ENCODE results near the gene TMEM212.
"Not testable (repeated sequence)": the region's sequence is repeated elsewhere in the genome, so short reads cannot be mapped to it uniquely, and the experiment has no call there.

The TMEM212 gene

DNA sequence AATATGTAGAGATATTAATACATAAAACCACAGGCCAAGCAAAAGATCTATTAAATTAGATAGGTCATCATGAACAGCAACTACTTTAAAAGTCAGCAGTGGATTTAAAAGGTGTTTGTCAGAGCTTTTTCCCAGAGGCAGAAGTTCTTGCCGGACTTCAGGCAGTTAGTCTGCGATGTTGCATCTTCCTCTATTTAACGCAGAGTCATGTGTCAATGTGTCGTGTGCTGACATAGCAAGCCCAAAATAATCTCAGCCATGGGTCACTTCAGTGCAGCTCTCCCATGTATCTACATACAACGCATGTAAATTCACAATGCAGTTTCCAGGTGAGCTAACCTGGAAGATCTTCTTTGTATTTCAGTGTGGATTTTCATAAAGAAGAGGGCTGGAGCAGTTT lies 8.0 kb upstream of the TMEM212 start:
- no peak for DNase-seq

DNA sequence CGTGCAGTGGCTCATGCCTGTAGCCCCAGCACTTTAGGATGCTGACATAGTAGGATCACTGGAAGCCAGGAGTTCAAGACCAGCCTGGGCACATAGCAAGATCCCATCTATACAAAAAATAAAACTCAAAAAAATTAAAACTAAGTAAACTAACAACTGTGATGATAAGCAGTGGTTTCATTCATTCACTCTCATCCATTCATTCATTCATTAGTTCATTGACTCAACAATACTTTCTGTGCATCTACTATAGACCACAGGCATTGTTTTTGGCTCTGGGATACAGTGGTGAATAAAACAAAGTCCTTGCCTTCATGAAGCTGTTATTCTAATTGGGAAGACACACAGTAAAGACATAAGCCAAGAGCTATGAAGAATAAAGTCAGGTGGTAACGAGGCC lies 7.5 kb upstream of the TMEM212 start:
- DNase-seq = no peak

DNA sequence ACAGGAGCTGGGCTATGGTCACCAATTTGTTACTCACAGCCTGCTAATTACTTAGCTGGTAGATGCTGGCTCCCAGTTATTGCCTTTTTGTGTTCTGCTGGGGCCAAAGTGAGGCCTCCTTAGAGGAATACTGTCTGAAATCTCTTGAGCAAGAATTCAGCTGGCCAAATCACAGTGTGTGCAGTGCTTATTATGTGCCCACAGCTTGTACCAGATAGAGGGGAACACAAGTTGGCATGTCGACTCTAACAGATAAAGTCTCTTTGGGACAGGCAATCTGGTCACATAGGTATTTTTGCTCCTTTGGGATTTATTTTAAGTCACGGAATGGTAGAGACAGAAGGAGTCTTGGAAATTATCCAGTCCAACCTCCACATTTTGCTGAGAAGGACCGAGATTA lies 6.3 kb upstream of the TMEM212 start:
- DNase-seq = no peak

DNA sequence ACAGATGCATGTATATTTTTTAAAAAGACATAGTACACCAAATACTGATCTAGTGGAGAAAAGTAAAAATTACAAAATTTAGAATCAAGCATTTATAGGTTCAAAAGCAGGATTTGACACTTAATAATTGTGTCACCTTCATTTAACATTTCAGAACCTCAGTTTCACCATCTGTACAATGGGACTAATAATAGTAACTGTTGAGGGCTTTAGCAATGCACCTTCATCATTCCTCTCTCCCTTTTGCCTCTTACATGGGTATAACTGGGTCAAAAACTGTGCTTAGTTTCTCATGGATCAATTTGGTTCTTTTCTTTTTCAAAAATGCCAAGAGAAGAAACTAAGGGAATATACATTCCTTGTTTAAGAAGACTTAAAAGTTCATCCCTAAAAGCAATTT lies 5.5 kb upstream of the TMEM212 start:
- DNase-seq = no peak

DNA sequence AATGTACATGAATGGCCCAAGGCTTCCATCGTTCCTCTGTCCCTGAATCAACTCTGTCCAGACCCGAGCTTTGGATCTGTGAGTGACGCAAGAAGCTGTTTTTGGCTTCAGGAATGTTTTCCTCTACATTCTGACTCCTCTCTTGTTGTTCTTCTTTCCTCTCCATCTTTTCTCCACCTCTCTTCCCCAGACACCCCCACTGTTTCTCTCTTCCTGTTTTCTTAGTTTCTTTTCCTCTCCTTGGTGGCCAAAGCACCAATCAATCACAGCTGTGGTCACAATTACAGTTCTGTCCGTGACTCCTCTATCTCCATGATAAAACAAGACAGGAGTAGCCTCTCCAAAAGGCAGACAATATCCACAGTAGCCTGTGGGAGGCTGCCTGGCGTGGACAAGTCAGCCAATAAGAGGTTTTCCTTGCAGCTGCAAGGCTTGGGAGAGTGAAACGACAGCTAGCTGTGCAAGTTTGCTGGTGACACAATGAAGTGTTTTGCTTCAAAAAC lies 4.9 kb upstream of the TMEM212 start:
- no peak for DNase-seq

DNA sequence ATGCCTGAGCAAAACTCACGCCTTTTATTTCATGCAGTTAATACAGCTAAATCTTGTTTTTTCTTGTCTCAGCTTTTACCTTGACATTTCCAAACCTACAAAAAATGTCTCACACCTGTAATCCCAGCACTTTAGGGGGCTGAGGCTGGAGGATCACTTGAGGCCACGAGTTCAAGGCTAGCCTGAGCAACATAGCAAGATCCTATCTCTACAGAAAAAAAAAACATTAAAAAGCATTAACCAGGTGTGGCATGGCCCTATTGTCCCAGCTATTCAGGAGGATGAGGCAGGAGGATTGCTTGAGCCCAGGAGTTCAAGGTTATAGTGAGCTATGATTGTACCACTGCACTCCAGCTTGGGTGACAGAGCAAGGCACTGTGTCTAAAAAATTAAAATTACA lies 3.9 kb upstream of the TMEM212 start:
- DNase-seq = no peak

DNA sequence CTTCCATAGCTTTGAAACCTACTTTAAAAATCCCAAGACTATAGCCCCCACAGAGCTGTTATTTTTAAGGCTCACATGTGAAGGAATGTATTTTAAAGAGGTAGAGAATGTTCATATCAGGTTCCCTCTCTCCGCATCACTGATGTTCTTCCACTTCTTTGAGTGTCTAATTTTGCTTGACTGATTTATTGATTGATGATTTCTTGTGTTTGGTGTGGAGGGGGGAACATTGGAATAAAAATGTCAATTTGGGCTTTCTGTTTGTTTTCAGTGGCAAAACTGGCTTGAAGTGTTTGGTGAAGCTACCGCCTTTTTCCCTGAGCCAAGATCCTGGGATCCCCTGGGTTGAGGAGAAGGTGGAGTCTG lies 2.7 kb upstream of the TMEM212 start:
- DNase-seq = no peak

DNA sequence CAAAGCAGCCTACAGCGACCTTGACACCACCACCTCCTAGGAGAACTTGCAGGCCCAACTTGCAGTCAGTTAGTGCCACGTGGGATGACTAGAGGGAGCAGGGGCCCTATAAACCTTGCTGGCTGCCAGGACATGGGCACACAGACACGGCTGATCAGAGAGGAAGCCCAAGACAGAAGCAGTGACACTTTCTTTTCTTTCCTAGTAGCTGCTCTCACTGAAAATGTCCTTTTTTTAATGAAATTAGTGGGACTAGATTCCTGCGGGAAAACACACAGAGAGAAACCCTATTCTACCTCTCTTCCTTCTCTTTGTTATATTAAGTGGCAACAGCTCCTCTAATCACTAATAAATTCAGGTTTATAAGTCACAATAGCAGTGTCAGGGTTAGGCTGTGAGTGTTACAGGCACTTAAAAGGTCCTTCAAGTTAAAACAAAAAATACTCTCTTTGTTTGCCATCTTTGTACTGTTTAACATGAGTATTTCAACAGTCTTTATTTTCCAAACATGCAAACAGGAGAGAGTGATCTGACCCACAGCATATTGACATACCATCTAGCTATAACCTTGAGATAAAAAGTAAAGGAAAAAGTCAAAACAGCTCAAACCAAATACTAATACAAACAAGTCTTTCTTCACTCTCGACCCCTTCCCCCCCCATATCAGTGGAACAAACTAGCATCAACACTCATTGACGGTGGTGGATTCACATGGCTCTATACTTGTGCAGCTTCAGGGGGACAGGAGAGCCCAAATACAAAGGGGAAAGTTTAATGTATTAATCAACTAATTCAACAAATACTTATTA lies 2.1 kb upstream of the TMEM212 start:
- no peak for DNase-seq

DNA sequence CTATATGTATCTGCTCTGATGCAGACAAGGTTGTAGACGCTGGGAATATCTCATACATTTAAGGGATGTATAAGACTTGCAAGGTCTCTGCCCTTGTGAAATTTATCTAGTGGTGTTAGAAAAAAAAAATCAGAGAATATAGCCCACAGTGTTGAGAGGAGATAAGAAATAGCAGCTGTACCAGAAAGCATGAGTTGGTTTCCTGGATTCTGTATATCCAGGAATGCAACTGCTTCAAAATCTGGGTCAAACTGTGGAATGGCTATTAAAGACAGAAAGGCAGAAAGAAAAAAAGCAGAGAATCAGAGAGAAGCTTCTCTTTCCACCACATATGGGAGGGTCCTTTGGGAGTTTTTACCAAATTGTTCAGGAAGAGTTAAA lies 1.5 kb upstream of the TMEM212 start:
- no peak for DNase-seq

DNA sequence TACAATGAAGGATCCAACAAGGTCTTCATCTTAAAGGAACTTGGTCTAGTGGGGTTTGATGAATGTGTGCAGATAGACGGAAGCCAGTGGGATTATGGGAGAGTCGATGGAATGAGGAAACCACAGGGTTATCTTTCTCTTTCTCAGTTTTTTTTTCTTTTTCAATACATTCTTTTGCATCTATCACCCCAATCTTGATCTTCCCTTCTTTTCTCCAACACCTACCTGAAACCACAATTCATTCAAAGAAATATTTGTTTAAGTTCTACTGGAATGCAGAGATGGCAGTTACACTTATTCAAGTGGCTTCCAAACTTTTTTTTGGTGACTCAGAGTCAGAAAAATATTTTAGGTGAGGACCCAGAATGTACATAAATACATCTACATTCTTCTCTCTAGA lies 1.7 kb downstream of the TMEM212 start:
- DNase-seq = no peak

DNA sequence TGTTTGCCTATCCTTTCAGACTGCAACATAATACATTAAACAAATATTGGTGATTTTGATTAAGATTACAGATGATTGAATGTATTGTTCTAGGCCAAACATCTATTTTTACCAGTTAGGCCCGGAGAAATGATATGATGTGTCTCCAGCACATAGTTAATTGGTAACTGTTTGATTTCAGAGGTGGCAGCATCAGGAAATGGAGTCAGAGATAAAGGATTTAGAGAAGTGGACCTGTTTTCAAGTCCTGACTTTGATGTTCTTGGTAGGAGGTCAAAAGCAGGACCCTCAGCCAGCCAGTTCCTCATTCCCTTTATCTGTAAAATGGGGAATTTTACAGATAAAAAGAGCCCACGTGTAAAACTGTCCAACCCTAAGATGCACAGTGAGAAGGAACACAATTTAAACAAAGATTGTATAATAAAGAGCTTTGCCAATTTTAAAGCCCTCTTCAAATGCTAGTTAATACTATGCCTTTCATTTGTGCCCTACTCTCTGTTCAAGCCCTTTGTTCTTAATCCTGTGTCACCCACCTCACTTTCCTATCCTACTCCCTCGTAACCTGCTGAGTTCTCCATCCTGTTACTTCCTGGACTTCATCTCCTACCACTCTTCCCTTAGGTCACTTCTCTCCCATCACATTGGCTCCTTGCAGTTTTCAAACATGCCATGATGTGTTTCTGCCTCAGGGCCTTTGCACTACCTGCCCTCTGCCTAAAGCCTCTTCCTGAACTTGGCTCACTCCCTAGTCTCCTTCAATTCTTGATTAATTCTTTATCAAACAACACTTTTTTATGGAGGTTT lies 2.5 kb downstream of the TMEM212 start:
- DNase-seq = no peak

DNA sequence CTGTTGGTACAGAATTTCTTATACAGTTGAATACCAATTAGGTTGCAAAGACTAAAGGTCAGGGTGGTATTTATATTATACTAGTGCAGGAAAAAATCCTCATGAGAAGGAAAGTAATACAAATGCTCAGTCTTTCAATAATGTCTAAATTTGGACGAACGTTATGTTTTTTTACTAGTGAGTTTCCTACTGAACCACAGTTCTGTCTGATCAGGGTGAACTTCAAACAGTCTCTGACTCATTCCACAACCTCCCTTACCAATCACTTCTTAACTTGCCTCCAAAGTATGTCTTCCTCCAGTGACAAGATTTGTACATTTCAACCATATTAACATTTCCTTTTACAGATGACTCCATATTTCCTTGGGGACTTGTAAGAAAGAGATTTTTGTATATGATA lies 3.4 kb downstream of the TMEM212 start:
- DNase-seq = no peak

DNA sequence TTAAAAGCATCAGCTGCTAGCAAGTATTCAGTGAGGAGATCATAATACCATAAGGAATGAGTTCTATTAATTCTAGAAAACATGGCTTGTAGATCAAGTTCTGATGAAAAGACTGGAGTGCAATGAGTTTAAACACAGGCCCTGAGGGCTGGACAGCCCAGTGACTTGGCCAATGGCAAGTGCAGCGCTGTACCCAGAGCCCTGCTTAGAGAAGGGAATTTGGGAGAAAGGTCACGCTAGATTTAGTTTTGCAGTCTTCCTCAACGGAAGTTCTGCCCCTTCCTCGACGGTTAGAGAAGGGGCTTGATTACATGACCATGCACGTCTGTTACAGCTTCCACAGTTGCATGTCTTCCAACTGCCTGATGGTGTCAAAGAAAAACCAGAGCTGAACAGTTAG lies 4.0 kb downstream of the TMEM212 start:
- DNase-seq = no peak

DNA sequence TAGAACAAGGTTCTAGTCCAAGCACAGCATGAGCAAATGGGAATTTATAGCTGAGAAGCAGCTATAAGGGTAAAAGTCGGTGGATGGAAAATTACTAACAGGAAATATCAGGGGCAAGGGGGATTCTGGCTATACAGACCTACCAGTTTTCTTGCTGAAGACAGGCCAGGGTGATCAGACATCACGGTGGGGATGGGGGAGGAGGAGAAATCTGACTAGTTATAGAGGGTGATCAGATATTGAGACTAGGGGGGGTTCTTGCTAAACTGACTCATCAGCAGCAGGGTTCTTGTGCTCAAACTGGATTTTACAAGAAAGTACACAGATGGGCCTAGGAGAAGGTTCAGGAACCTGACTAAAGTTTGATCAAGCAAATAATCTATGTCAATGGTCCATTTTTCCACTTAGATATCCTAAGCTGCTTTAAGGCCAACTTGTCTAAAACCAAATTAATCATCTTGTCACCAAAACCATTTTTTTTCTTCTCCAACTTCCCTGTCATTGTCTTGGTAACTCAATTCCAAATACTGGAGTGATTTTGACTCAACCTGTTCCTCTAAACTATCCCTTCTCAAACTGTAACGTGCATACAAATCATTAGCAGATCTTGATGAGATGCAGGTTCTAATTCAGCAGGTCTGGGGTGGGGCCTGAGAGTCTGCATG lies 4.6 kb downstream of the TMEM212 start:
- DNase-seq = no peak

DNA sequence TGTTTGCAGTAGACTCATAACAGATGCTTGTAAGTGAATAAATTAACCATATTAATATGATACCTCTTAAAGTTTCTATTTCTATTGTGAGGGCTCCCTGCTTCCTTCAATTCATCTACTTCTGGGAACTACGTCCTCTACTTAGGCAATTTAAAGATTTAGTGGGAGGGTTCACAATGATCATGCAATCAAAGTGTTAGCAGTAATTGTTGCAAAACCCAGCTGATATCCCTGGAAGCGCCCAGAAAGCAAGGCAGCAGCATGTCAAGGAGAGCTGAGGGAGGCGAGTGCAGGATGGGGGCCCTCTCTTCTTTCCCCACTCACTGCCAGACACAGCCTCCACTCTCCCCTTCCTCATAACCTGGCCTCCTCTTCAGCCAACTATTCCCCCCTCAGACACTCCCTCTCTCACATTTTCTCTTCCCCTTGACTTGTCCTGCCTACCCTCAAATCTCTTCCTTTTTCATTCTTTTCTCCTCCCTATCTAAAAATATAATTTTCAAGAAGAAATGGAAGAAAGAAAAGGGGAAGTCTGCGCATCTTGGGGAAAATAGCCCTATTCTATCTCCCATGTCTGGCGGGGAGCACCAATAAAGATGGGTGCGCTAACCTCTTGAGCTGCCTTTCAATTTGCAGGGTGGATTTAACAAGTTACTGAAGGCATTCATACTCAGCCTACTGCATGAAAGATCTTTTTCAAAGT lies 6.6 kb downstream of the TMEM212 start:
- DNase-seq = no peak

DNA sequence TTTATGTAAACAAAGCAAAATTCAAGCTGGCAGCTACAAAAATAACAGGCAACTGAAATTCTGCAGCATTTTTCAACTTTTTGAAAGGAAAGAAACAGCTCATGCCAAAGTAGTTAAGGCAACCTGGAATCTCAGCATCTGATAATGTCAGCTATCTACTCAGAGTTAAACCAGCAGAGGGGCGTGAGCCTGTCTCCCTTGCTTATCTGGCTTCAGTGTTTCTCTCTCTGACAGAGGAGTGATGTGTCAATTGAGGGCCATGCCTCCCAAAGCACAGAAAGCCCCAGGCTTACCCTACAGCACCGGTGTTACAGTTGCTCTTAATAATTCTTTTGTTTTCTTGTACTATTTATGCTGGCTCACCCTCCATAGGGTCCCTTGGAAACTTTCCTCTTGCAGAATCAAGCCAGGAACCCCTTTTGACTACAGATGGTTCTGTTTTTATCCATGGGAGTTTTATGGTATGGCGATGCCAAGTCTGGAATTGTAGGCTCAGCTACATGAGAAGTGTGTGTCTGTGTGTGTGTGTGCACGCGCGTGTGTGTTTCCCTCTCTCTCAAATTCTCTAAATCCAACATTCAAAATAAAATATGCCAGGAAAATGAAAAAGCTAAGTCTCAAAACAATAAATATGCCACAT lies 7.3 kb downstream of the TMEM212 start:
- no peak for DNase-seq

DNA sequence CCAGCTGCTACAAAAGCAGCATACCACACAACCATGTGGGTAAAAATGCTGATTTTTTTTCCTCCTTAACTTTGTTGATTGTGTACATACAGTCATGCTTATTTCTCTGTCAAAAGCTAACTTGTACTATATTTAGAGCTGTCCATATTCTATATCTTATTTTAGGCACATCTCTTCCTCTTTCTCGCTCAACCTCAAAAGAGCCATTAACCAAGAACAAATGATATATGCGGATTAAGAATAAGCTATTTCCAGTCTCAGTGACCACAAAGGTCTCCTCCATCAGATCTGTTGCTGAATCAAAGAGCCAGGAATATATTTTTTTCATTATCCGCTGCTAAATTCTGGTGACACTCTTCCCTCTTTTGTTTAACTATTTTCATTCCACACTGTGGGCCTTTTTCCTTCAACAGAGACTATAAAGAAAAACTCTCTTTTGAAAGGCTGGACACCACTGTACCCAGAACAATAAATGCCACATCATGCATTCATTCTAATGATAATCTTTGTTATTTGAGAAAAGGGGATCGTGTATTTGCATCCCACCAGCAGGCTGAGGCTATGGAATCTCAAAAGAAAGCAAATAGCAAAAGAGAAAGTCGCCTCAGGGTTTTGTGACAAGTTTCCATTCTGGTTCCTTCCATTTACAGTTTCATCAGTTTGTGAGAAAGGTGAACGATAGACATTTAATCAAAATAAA lies 8.0 kb downstream of the TMEM212 start:
- no peak for DNase-seq

DNA sequence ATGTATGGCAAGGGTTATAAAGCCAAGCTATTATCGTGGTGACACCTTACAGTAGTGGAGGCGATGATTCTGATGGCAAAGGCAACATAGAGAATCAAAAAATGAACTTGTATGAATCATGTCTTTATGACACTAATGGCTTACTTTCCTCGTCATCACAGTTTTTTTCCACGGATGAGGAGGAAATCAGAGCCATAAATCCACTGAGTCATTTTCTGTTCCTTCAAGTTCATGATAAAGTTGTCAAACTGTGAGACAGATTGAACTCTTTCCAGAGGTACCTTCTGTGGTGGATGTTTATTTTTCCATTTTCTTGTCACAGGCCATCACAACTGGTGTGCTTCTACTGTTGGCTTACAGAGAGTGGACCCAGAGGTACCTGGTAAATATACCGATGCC lies 8.5 kb downstream of the TMEM212 start:
- no peak for DNase-seq

DNA sequence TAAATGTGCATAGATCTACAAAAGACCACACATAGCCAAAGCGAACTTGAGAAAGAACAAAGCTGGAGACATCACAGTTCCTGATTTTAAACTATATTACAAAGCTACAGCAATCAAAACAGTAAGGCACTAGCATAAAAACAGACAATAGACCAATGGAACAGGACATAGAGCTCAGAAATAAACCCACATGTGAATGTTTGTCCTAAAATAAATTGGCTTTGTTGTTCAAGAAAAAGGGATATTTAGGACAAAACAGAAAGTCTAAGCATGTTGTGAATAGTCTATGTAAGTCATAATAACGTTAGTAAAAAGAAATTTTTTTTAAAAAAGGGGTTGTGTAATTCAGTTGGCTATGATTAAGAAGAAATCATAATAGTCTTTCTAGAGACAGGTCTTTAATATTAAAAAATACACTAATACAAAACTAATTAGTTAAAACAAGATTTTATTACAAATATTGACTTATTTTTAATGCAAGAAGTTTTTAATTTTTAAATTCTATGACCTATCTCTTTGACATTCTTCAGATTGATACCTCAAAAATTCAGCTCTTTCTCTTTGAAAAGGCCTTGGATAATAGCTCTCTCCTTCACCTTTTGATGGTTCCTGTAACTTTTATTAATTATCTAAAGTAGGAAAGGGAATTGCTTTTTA lies 11.6 kb downstream of the TMEM212 start:
- DNase-seq = no peak

DNA sequence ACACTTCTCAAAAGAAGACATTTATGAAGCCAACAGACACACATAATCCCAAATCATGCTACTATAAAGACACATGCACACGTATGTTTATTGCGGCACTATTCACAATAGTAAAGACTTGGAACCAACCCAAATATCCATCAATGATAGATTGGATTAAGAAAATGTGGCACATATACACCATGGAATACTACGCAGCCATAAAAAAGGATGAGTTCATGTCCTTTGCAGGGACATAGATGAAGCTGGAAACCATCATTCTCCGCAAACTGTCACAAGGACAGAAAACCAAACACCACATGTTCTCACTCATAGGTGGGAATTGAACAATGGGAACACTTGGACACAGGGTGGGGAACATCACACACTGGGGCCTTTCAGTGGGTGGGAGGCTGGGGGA lies 15.6 kb downstream of the TMEM212 start:
- DNase-seq = not testable (repeated sequence)

DNA sequence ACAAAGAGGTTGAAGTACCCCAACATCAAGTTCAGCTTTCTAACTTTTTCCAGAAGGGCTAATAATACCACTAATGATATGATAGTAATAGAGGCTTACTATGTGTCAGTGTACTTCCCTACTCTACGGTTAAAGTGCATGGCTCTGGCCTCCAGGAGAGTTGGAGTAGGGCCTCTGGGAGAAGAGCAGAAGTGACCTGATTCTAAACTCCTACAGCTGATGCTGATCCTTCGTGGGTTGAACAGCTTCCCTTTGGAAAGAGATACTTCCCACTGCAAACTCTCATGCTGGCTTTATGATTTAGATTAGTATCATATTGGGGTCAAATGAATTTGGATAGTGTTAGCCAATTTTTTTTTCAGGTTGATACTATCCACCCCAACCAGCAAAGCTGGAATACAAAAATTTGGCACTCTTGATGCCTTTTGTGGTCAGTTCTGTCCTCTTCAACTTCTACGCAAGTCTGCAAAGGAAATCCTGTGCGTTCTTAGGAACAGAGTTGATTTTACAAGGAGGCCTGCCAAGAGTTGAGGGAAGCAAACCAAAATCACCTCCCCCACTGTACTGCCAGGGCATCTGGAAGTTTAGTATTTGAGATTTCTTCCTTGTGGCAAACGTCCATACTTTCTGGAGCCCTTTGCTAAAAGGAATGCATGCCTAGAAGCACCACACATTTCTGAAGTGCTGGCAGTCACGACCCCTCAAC lies 17.8 kb downstream of the TMEM212 start:
- no peak for DNase-seq
